Type B pancreatic cell (in vitro differentiated cells): ENCODE results near the gene KCNN3. TPM values are rescaled to one million over a fixed set of nuclear protein-coding genes. Genes with fewer than 3 reads are reported as not detected.
A peak's percentile ranks its signal among the peaks of the same experiment; 100 is the strongest.

Source experiments
- DNase-seq: peaks from one replicate; pipeline ENCODE4 v3.0.0; 2021; ENCODE audit warnings: mixed read lengths; ENCODE audit not compliant: unreplicated experiment; ENCODE audit errors: extremely low spot score
- H3K27ac Mint-ChIP-seq: 2 replicates; pipeline ENCODE4 v1.8.0; 2021; ENCODE audit warnings: mild to moderate bottlenecking, mixed read lengths
- H3K27me3 Mint-ChIP-seq: 2 replicates; pipeline ENCODE4 v1.8.0; 2021; ENCODE audit warnings: mixed read lengths
- H3K36me3 Mint-ChIP-seq: 2 replicates; pipeline ENCODE4 v1.8.0; 2021; ENCODE audit warnings: mixed read lengths
- H3K4me1 Mint-ChIP-seq: one replicate; pipeline ENCODE4 v1.8.0; 2021; ENCODE audit warnings: mixed read lengths; ENCODE audit not compliant: unreplicated experiment
- H3K4me3 Mint-ChIP-seq: 2 replicates; pipeline ENCODE4 v1.8.0; 2021; ENCODE audit warnings: mild to moderate bottlenecking, mixed read lengths
- H3K9me3 Mint-ChIP-seq: 2 replicates; pipeline ENCODE4 v1.8.0; 2021; ENCODE audit warnings: mixed read lengths
- total RNA-seq: library from RNA; stranded (reverse); gene quantifications from 2 replicates; pipeline ENCODE4 v1.2.1, GENCODE V29; 2021; ENCODE audit warnings: low replicate concordance
- TF ChIP-seq, protein P1 (sequence below): fragments of 200-600 bp; sonication (generic); conservative IDR thresholded peaks from 2 replicates; pipeline ENCODE4 v1.5.0; 2021; ENCODE audit warnings: antibody characterized with exemption, mild to moderate bottlenecking

The KCNN3 gene
- total RNA-seq, 1 donor from 2014 or later: 3.8 TPM

DNA sequence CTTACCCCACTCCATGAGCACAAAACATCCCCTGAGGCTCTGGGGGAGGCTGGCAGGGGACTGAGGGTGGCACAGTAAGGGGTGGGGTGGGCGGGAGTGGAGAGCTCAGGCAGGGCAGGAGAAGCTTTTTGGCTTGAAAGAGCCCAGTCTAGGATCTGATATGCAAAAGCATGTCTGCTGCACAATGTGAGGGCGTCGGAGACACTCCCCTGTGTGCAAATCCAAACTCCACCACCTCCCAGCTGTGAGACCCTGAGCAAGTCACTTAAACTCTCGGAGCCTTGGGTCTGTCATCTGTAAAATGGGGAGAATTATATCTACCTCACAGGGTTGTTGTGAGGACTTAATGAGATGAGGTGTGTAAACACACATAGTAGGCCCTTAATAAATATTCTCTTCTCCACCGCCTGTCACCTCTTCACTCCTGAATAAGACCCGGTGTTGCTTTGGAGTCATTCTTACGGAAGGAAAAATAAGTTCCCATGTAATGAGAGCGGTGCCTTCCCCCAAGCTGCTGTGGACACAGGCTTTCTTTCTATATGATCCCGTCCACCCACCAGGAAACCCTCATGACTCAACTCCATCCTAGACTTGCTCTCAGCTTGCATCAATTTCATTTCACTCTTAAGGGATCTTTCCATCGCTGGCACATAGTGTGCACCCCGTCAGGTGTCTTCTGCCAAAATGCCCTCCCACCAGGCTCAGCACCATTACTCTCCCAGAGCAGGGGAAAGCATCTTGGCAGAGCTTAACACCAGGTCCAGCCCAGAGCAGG is 12.5 kb downstream of the KCNN3 start:
- no peak overlapping the region for H3K4me3 Mint-ChIP-seq
- H3K9me3 Mint-ChIP-seq: no peaks in the 10 kb centered on the region
- TF ChIP-seq, protein P1, sequence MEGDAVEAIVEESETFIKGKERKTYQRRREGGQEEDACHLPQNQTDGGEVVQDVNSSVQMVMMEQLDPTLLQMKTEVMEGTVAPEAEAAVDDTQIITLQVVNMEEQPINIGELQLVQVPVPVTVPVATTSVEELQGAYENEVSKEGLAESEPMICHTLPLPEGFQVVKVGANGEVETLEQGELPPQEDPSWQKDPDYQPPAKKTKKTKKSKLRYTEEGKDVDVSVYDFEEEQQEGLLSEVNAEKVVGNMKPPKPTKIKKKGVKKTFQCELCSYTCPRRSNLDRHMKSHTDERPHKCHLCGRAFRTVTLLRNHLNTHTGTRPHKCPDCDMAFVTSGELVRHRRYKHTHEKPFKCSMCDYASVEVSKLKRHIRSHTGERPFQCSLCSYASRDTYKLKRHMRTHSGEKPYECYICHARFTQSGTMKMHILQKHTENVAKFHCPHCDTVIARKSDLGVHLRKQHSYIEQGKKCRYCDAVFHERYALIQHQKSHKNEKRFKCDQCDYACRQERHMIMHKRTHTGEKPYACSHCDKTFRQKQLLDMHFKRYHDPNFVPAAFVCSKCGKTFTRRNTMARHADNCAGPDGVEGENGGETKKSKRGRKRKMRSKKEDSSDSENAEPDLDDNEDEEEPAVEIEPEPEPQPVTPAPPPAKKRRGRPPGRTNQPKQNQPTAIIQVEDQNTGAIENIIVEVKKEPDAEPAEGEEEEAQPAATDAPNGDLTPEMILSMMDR: no peak
- peaks cover 10% of the 10 kb centered on the region for H3K27me3 Mint-ChIP-seq
- H3K4me1 Mint-ChIP-seq: peaks cover 24% of the 10 kb centered on the region
- H3K36me3 Mint-ChIP-seq: no peaks in the 10 kb centered on the region
- no peak for DNase-seq
- no peak overlapping the region for H3K27ac Mint-ChIP-seq

DNA sequence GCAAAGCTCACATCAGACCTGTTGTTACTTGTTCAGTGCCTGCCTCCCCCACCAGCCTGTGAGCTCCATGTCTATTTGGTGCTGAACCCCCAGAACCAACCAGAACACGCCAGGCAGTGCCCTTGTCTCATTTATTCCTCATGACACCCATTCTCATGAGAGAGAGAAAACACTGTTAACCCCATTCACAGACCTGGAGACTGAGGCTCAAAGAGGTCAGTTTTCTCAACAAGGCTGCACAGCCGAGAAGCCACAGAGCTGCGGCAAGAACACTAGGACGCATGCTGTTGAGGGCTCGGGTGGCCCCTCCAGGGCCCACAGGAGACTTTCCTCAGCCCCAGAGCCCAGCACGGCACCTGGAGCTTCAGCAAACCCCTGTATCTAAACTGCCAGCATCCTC is 13.1 kb downstream of the KCNN3 start:
- TF ChIP-seq, protein P1: no peak
- Mint-ChIP-seq H3K9me3 (no peaks in the 10 kb centered on the region), H3K27me3 (peaks cover 7% of the 10 kb centered on the region), H3K4me1 (peaks cover 22% of the 10 kb centered on the region), H3K36me3 (no peaks in the 10 kb centered on the region), H3K4me3 (no peak overlapping the region), H3K27ac (no peak overlapping the region)
- no peak for DNase-seq

DNA sequence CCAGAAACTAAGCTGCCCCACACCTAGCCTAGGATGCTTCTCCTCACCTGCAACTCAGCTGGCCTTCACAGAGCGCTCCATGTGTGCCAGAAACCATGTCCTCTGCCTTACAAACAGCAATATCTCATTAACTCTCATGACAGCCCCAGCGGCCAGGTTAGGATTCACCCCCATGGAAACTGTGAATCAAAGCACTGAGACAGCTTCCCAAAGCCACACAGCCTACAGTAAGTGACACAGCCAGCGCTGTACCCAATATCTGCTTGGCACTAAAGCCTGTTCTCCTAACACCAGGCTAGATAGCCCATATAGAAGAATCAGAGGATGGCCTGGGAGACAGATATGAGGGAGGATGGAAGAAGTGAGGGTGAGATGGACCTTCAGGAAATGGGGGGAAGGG is 13.5 kb downstream of the KCNN3 start:
- peaks cover 4% of the 10 kb centered on the region for H3K27me3 Mint-ChIP-seq
- no peak overlapping the region for H3K4me3 Mint-ChIP-seq
- TF ChIP-seq, protein P1: no peak
- peaks cover 23% of the 10 kb centered on the region for H3K4me1 Mint-ChIP-seq
- H3K36me3 Mint-ChIP-seq: no peaks in the 10 kb centered on the region
- H3K9me3 Mint-ChIP-seq: no peaks in the 10 kb centered on the region
- DNase-seq: no peak
- H3K27ac Mint-ChIP-seq: no peak overlapping the region

DNA sequence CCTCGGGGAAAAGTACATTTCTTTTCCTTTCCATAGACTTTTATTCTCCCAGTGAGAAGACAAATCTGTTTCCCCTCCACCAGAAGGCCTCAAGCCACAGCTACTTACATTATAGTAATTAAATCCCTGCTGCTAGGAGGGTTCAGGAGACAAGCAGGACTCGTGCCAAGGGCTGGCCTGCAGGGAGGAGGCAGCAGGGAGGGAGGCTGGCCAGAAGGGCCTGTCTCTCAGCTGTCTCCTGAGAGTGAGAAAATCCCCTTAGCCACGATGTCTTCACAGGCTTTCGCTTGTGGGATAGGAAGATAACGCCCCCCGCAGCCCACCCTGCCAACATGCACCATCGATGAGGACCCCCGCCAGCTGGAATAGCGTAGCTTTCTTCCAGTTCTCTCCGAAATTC is 14.0 kb downstream of the KCNN3 start:
- Mint-ChIP-seq H3K27me3 (no peaks in the 10 kb centered on the region), H3K9me3 (no peaks in the 10 kb centered on the region), H3K4me1 (peaks cover 22% of the 10 kb centered on the region), H3K36me3 (no peaks in the 10 kb centered on the region), H3K4me3 (no peak overlapping the region), H3K27ac (no peak overlapping the region)
- TF ChIP-seq, protein P1: peak; percentile 20
- no peak for DNase-seq

DNA sequence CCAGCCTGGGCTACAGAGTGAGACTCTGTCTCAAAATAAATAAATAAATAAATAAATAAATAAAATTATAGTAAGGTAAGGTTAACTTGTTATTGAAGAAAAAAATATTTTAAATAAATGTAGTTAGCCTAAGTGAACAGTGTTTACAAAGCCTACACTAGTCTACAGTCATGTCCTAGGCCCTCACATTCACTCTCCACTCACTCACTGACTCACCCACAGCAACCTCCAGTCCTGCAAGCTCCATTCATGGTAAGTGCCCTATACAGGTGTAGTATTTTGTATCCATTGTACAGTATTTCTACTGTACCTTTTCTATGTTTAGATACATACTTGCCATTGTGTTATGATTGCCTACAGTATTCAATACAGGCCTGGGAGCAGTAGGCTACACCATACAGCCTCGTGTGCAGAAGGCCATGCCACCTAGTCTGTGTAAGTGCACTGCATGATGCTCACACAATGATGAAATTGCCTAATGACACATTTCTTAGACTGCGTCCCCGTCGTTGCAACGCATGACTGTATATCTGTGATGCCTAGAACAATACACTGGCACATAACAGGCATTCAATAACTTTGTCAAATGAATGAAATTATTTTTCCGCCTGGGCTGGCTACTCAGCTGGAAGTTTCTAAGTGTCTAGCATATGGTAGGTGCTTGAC is 14.8 kb downstream of the KCNN3 start:
- no peaks in the 10 kb centered on the region for H3K27me3 Mint-ChIP-seq
- H3K27ac Mint-ChIP-seq: no peak overlapping the region
- H3K36me3 Mint-ChIP-seq: no peaks in the 10 kb centered on the region
- no peak overlapping the region for H3K4me3 Mint-ChIP-seq
- H3K4me1 Mint-ChIP-seq: peaks cover 20% of the 10 kb centered on the region
- TF ChIP-seq, protein P1: no peak
- no peaks in the 10 kb centered on the region for H3K9me3 Mint-ChIP-seq
- no peak for DNase-seq
